DOHH2 (cell line): ENCODE data around the gene LAMA2.

ENCODE experiments used
- CTCF ChIP-seq: fragments of 200-600 bp; sonication (generic); IDR thresholded peaks from one replicate; pipeline ENCODE4 v1.5.1; 2014; ENCODE audit warnings: antibody characterized with exemption, mild to moderate bottlenecking, low read depth, low read length; ENCODE audit not compliant: poor library complexity, severe bottlenecking
- EZH2phosphoT487 ChIP-seq: fragments of 200-600 bp; sonication (generic); IDR thresholded peaks from 2 replicates; pipeline ENCODE4 v1.6.1; 2017; ENCODE audit warnings: borderline replicate concordance, mild to moderate bottlenecking, antibody characterized with exemption, low read length, moderate library complexity, mixed read lengths

- TF ChIP-seq CTCF (no peak), EZH2phosphoT487 (no peak)
Measured at GRCh38 chr6:129243377-129243776, 360.4 kb downstream of the LAMA2 start.
